IMR-90 (cell line): ENCODE measurements around the gene FAM90A1. TPM values are rescaled to one million over a fixed set of nuclear protein-coding genes. Genes with fewer than 3 reads are reported as not detected.
"Not testable (repeated sequence)": the region's sequence is repeated elsewhere in the genome, so short reads cannot be mapped to it uniquely, and the experiment has no call there.

Experiments used
- ATAC-seq: fragments of 200-7000 bp; cut with Tn5 transposase; 2 replicates; pipeline ENCODE4 v1.9.1; 2020; ENCODE audit warnings: low read depth, mild to moderate bottlenecking, moderate library complexity
- BruUV-seq: library from RNA; stranded (reverse); fragments of 400-500 nt; replicated peaks from 2 replicates; lab custom pipeline; 2021; lab: Mats Ljungman, UMichigan
- CTCF ChIA-PET: fragments of 300-600 bp; formaldehyde crosslinking; extraction: SDS; loops from one replicate; lab custom pipeline; 2021; ENCODE audit warnings: antibody characterized with exemption; lab: Yijun Ruan, JAX
- POLR2A ChIA-PET: fragments of 300-600 bp; sonication (Branson Sonifier 250); formaldehyde crosslinking; loops from one replicate; lab custom pipeline; 2022; ENCODE audit warnings: antibody characterized with exemption; ENCODE audit not compliant: unreplicated experiment; lab: Charles Lee
- DNase-seq: peaks from one replicate; pipeline ENCODE4 v3.0.0; 2013
- H2AFZ ChIP-seq: replicated peaks from 2 replicates; pipeline ENCODE3; 2013; ENCODE audit warnings: low read length, mild to moderate bottlenecking; ENCODE audit not compliant: poor library complexity
- H2AK5ac ChIP-seq: 2 replicates; pipeline ENCODE4 v1.6.1; 2013; ENCODE audit warnings: low read depth, low read length, inconsistent platforms
- H2AK9ac ChIP-seq: replicated peaks from 2 replicates; pipeline ENCODE3; 2013; ENCODE audit warnings: mild to moderate bottlenecking, low read depth, low read length, moderate library complexity; ENCODE audit not compliant: poor library complexity
- H2BK120ac ChIP-seq: 2 replicates; pipeline ENCODE4 v1.6.1; 2013; ENCODE audit warnings: low read depth, low read length, inconsistent platforms
- H2BK15ac ChIP-seq: 3 replicates; pipeline ENCODE4 v1.6.1; 2013; ENCODE audit warnings: low read depth, low read length, inconsistent platforms
- H2BK20ac ChIP-seq: 2 replicates; pipeline ENCODE4 v1.6.1; 2013; ENCODE audit warnings: low read depth, mild to moderate bottlenecking, inconsistent platforms, low read length, moderate library complexity
- H2BK5ac ChIP-seq: 2 replicates; pipeline ENCODE4 v1.6.1; 2013; ENCODE audit warnings: mild to moderate bottlenecking, low read depth, low read length, inconsistent platforms; ENCODE audit not compliant: poor library complexity, severe bottlenecking
- H3K14ac ChIP-seq: replicated peaks from 2 replicates; pipeline ENCODE4 v1.6.1; 2013; ENCODE audit warnings: low read depth, low read length, inconsistent platforms
- H3K18ac ChIP-seq: 2 replicates; pipeline ENCODE4 v1.6.1; 2013; ENCODE audit warnings: low read depth, low read length, control low read depth
- H3K23ac ChIP-seq: 2 replicates; pipeline ENCODE4 v1.6.1; 2013; ENCODE audit warnings: low read depth, low read length, inconsistent platforms
- H3K27ac ChIP-seq: 2 replicates; pipeline ENCODE4 v1.5.1; 2013; ENCODE audit warnings: mild to moderate bottlenecking, control low read depth, low read length; ENCODE audit not compliant: insufficient read depth
- H3K27me3 ChIP-seq: 2 replicates; pipeline ENCODE4 v1.6.1; 2013; ENCODE audit warnings: low read length; ENCODE audit not compliant: control insufficient read depth, insufficient read depth
- H3K36me3 ChIP-seq: 2 replicates; pipeline ENCODE4 v1.6.1; 2013; ENCODE audit warnings: low read length, mixed read lengths; ENCODE audit not compliant: control insufficient read depth, insufficient read depth
- H3K4ac ChIP-seq: 2 replicates; pipeline ENCODE4 v1.6.1; 2013; ENCODE audit warnings: low read depth, low read length, inconsistent platforms
- H3K4me1 ChIP-seq: 2 replicates; pipeline ENCODE4 v1.6.1; 2013; ENCODE audit warnings: low read length, mixed read lengths; ENCODE audit not compliant: control insufficient read depth, insufficient read depth
- H3K4me2 ChIP-seq: 2 replicates; pipeline ENCODE4 v1.6.1; 2013; ENCODE audit warnings: low read depth, mild to moderate bottlenecking, control low read depth, low read length, moderate library complexity
- H3K4me3 ChIP-seq: 2 replicates; pipeline ENCODE4 v1.5.1; 2013; ENCODE audit warnings: low read depth, mild to moderate bottlenecking, control low read depth, low read length, moderate library complexity; ENCODE audit not compliant: insufficient read depth
- H3K56ac ChIP-seq: 2 replicates; pipeline ENCODE4 v1.6.1; 2013; ENCODE audit warnings: low read length, inconsistent platforms; ENCODE audit not compliant: insufficient read depth; ENCODE audit errors: extremely low read depth
- H3K79me1 ChIP-seq, 2 experiments: 2 replicates each; pipeline ENCODE4 v1.6.1; 2013; ENCODE audit warnings: low read length in 2 of 2, inconsistent platforms in 1 of 2, low read depth in 1 of 2
- H3K9ac ChIP-seq: 2 replicates; pipeline ENCODE4 v1.6.1; 2013; ENCODE audit warnings: low read depth, low read length, control low read depth
- H3K9me1 ChIP-seq: 2 replicates; pipeline ENCODE4 v1.6.1; 2013; ENCODE audit warnings: low read length, inconsistent platforms; ENCODE audit not compliant: insufficient read depth
- H3K9me3 ChIP-seq: 2 replicates; pipeline ENCODE4 v1.6.1; 2013; ENCODE audit warnings: low read length; ENCODE audit not compliant: control insufficient read depth, insufficient read depth
- H4K20me1 ChIP-seq: 2 replicates; pipeline ENCODE4 v1.6.1; 2013; ENCODE audit warnings: low read length, inconsistent platforms; ENCODE audit not compliant: insufficient read depth
- H4K5ac ChIP-seq: 2 replicates; pipeline ENCODE4 v1.6.1; 2013; ENCODE audit warnings: mild to moderate bottlenecking, low read depth, low read length, control low read depth
- H4K8ac ChIP-seq, 2 experiments: 2 replicates each; pipeline ENCODE4 v1.6.1; 2013; ENCODE audit warnings: low read depth in 2 of 2, low read length in 2 of 2, control low read depth in 1 of 2, inconsistent platforms in 1 of 2
- H4K91ac ChIP-seq: 2 replicates; pipeline ENCODE4 v1.6.1; 2013; ENCODE audit warnings: low read depth, low read length, inconsistent platforms; ENCODE audit not compliant: insufficient read depth
- CTCF ChIP-seq: conservative IDR thresholded peaks from 2 replicates; pipeline ENCODE4 v1.5.1; 2012; ENCODE audit warnings: mild to moderate bottlenecking, low read depth, low read length, improper control_type of control experiment
- RAD21 ChIP-seq: IDR thresholded peaks from 2 replicates; pipeline ENCODE4 v1.6.1; 2012; ENCODE audit warnings: low read length, improper control_type of control experiment
- SMC3 ChIP-seq: fragments of 150-350 bp; IDR thresholded peaks from 2 replicates; pipeline ENCODE4 v1.6.1; 2016; ENCODE audit warnings: low read depth, mild to moderate bottlenecking, antibody characterized with exemption, low read length, moderate library complexity
- WGBS, 2 experiments: methylation state at CpG; one replicate each; pipeline versions ENCODE4 v1.1.5 to v1.1.7; 2013; ENCODE audit warnings: missing lambda C conversion rate in 2 of 2; ENCODE audit not compliant: insufficient read length in 1 of 2; ENCODE audit errors: extremely low coverage in 2 of 2; 5-methylcytosine and 5-hydroxymethylcytosine counted together
- dilution Hi-C: fragments of 300-500 bp; cut with HindIII; formaldehyde crosslinking; loops from one replicate; pipeline ENCODE4 v1.14.3; 2018; ENCODE audit warnings: low sequenced_read_pairs; ENCODE audit not compliant: unreplicated experiment
- in situ Hi-C: fragments of 300-500 bp; cut with MboI; formaldehyde crosslinking; loops from 3 replicates; pipeline ENCODE4 v1.14.3; 2019; ENCODE audit warnings: low sequenced_read_pairs, inconsistent platforms, mixed read lengths
- intact Hi-C: fragments of 100-400 bp; cut with micrococcal nuclease; formaldehyde crosslinking; loops from 2 replicates; pipeline ENCODE4 v1.10.0; 2022
- polyA plus RNA-seq, 3 experiments: library from polyadenylated mRNA; depleted of rRNA; stranded (reverse); fragments of >200 nt; gene quantifications; 2 replicates each; pipeline ENCODE4 v1.2.3, GENCODE V29; 2012; ENCODE audit warnings: low replicate concordance in 1 of 3
- total RNA-seq: library from RNA; depleted of rRNA; stranded (reverse); fragments of >200 nt; gene quantifications from 2 replicates; pipeline ENCODE4 v1.2.3, GENCODE V29; 2012

The FAM90A1 gene
- total and polyA plus RNA-seq, 2 of the 4 experiments (the other 2 are of a cell fraction) = 0.09 TPM; not detected in 1

GRCh38 chr12:8179989-8180585, 47.3 kb downstream of the FAM90A1 start:
- H4K91ac ChIP-seq, H3K14ac ChIP-seq, H3K18ac ChIP-seq, H3K23ac ChIP-seq, H3K79me1 ChIP-seq, CTCF ChIA-PET, H2AK5ac ChIP-seq, H2AK9ac ChIP-seq, H3K4me1 ChIP-seq, H2BK15ac ChIP-seq, H3K36me3 ChIP-seq, H3K9me3 ChIP-seq, dilution Hi-C loops, in situ Hi-C loops, H4K5ac ChIP-seq, H3K9me1 ChIP-seq, BruUV-seq, H4K20me1 ChIP-seq, H4K8ac ChIP-seq, POLR2A ChIA-PET, H3K27me3 ChIP-seq, H2BK20ac ChIP-seq: not testable (repeated sequence)
- Histone ChIP-seq H3K27ac (peak overlapping the region; percentile 90), H3K9ac (peak overlapping the region; percentile 67; the same call in 1 of the 2 replicates), H2BK5ac (peak overlapping the region; percentile 82), H3K4ac (peak overlapping the region; percentile 35; the same call in 1 of the 2 replicates), H3K56ac (peak overlapping the region; percentile 30; the same call in 1 of the 2 replicates), H2BK120ac (0 out of 2 replicates have a peak overlapping the region, but pooled peaks have one; percentile 23), H3K4me3 (peak overlapping the region; percentile 68), H3K4me2 (peak overlapping the region; percentile 28; the same call in 1 of the 2 replicates), H2AFZ (peak overlapping the region; percentile 70)
- peak; percentile 70; the same call in 1 of the 2 replicates for ATAC-seq
- TF ChIP-seq CTCF (peak; percentile 62), SMC3 (peak; percentile 58), RAD21 (peak; percentile 55)
- intact Hi-C loops = loop anchor here (1.0 kb wide), 1 partner anchor 71 kb away; no protein-coding TSS in a partner anchor
- 1% methylated on average over 13 of the region's 43 CpGs; no CpG with 5 or more reads in 1 of the 2 experiments for WGBS, 2 experiments
- peak; percentile 57 for DNase-seq

GRCh38 chr12:8172911-8173310, 54.5 kb downstream of the FAM90A1 start:
- H2AK9ac ChIP-seq, H3K9ac ChIP-seq, H4K91ac ChIP-seq, CTCF ChIA-PET, H2BK120ac ChIP-seq, H2AFZ ChIP-seq, ATAC-seq, intact Hi-C loops, H2BK5ac ChIP-seq, POLR2A ChIA-PET, H3K23ac ChIP-seq, in situ Hi-C loops, H3K79me1 ChIP-seq, H3K27ac ChIP-seq, H3K27me3 ChIP-seq, H2BK15ac ChIP-seq, DNase-seq, H3K4ac ChIP-seq, H4K8ac ChIP-seq, H3K4me1 ChIP-seq, H3K4me2 ChIP-seq, H3K18ac ChIP-seq, H3K4me3 ChIP-seq, H3K56ac ChIP-seq, H3K14ac ChIP-seq, H2BK20ac ChIP-seq, BruUV-seq, H4K20me1 ChIP-seq, H3K36me3 ChIP-seq, dilution Hi-C loops, H2AK5ac ChIP-seq, H3K9me1 ChIP-seq, H4K5ac ChIP-seq, H3K9me3 ChIP-seq: not testable (repeated sequence)
- no CpG with 5 or more reads among the region's 2 CpGs for WGBS, 2 experiments
